NT2/D1 (cell line): ENCODE results near the gene GLIS1.

Source experiments
- YY1 ChIP-seq: IDR thresholded peaks from 2 replicates; pipeline ENCODE4 v1.6.1; 2011; ENCODE audit not compliant: insufficient read length, insufficient read depth
- ZNF274 ChIP-seq: IDR thresholded peaks from 2 replicates; pipeline ENCODE4 v1.6.1; 2011; ENCODE audit warnings: mild to moderate bottlenecking, low read depth, low read length

DNA sequence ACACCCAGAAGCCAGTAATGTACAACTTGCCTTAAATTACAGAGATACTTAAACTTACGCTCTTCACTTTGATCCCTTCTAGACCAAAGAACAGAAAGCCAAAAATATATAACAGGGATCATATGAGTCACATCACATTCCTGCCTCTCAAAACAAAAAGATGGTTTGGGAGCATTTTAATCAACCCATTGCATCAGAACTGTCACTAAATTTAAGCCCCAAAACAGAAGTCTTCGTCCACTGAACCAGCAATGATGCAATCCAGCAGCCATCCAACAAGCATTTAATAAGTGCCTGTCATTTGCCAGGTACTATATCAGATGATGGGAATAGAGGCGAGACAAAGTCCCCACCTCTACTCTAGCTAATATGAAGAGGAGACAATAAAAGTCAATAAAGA lies 42.7 kb upstream of the GLIS1 start:
- TF ChIP-seq YY1 = no peak
- no peak for TF ChIP-seq ZNF274
